ENCODE results near the gene EPS8L3. TPM values are rescaled to one million over a fixed set of nuclear protein-coding genes. Genes with fewer than 3 reads are reported as not detected.
"Not testable (repeated sequence)": the region's sequence is repeated elsewhere in the genome, so short reads cannot be mapped to it uniquely, and the experiment has no call there.

EPS8L3 gene
- total RNA-seq, 1 donor from 2014 or later: not detected

DNA sequence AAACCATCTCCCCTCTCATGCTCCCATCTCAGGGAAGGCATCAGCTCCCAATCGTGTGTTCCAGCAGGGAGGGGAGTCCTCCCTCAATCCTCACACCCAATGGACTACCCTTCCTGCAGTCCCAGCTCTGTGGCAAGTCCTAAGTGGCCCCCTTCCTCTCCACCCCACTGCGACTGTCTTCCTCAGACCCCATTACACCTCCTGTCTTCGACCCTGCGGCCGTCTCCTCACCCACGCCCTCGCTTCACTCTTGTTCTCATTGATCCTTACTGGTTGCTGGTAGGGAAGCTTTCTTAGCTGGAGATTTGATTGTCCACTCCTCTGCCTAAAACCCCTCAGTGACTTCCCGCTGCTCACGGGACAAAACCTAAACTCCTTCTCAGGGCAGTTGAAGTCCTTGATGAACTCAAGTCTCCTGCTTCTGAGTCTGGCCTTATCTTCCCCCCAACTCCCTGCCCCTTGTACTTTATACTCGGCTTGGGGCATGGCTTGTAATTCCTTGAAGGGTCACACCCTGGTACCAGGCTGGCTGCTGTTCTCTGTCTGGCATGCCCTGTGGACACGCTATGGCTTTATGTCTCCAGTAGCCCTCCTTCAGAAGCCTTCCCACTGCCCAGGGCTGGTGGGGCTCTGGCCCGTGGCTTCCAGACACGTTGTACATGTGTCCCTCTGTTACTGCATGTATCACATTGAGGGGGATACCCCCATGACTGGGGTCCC is 2.3 kb upstream of the EPS8L3 start:
- FAIRE-seq (no peak), DNase-seq (ENCODE audit: low spot score in 2 of 2) (no peak)

DNA sequence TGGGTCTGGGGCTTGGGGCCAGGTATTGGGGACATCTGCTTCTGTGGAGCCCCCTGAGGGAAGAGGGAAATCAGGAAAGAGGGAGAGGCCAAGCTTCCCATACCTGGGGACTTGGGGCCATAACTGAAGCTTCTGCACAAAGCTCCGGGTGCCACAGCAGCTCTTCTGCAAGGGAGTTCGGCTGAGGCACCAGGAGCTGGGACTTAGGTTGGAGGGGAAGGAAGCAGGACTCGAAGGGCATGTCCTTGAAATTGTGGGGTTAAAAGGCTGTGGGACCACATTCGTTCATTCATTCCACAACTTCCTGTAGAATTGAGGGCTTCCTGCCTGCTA is 1.7 kb upstream of the EPS8L3 start:
- DNase-seq (ENCODE audit: low spot score in 2 of 2) (no peak), FAIRE-seq (no peak)

DNA sequence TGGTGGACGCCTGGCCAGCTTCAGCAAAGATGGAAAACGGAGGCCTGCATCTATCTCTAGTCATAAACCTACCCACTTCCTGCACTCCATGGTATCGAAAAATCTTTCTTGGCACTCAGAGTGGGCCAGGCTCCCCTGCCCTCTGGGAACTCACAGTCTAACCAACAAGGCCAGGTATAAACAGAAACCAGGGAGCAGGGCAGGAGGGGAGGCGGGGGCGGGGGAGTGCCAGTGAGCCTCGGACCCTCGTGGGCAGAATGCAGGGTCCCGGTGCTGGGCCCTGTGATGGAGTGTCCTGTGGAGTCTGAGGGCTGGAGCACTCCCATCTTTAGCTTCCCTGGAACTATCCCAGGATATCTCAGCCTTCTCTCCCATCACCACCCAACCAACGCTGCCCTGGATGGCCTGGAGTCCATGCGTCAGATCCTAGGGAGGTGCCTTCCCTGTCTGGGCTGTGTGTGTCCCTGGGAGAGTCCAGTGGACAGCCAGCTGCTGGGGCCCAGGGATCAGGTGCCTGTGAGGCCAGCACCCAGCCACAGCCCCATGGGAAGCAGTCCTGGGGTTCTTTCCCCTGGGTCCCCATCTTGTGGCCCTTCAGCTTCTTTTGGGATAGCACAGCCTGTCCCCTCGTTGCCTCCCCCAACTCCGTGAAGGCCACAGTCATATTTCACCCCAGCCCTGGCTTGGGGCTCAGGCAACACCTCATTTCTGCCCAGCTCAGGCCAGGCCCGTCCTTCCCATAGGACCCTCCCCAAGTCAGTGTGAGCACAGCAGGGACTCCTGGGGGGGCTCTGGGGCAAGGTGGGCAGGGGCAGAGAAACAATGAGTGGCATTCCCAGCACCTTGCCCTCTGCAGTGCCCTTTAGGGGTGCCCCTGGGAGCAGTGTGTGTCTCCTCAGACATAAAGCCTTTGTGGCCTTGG is 1.1 kb upstream of the EPS8L3 start:
- DNase-seq (ENCODE audit: low spot score in 2 of 2) (no peak), FAIRE-seq (no peak)

DNA sequence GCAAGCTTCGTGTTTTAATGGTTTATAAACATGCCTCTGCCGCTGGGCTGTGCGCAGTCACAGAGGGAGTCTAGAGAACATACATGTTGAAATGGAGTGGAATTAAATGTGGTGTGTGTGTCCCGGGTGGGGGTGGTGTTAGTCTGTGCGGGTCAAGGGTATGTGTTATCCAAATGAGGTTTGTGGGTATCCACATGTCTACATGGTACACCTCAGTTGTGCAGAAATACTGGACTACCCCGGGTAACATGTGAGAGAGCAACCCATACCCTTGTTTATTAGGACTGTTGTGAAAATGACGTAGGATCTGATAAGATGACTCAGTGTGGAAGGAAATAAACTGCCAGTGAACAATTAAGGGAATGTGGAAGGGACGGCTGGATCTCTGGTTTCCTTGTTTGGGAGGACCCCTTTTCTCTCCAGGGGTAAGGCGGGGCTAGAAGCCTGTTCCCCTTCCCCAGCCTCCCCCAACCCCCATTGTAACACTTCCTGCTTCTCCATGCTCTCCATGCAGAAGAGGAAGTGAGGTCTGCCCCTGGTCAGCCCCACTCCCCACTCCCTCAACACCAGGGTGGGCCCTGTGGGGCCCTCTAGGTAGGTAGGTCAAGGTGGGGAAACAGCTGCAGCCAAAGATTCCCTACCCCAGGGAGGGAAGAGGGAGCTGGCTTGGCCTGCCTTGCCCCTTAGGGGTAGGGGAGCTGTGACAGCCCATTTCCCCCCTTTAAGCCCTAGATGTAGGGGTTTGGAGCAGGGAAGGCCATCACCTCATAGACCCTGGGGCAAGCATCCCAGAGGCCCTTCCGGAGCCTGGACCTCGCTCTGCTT is 690 bp downstream of the EPS8L3 start:
- no peak for DNase-seq (ENCODE audit: low spot score in 2 of 2)
- FAIRE-seq: no peak

DNA sequence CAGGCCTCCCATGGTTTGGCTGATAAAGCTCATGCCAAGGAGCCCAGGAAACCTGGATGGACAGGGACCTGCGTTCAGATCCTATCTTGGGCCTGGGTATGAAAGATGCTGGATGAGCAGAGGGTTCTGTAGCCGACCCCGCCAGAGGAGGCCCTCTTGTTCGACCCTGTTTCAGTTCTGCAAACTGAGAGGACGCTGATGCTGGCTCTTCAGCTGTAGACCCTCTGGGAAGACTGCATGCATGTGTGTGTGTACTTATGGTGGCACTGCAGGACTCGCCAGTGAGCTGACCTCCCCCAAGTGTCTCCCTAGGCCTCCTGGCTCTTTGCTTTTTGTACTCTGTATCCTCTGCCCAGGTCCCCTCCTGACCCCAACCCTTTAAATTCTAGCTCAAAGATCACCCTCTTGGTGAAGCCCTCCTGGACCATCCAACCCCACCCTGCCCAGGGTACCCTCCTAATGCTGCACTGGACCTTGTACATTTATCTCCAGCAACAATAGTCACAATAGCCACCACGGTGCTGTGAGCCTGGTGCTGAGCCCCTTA is 1.6 kb downstream of the EPS8L3 start:
- no peak for DNase-seq (ENCODE audit: low spot score in 2 of 2)
- no peak for FAIRE-seq

DNA sequence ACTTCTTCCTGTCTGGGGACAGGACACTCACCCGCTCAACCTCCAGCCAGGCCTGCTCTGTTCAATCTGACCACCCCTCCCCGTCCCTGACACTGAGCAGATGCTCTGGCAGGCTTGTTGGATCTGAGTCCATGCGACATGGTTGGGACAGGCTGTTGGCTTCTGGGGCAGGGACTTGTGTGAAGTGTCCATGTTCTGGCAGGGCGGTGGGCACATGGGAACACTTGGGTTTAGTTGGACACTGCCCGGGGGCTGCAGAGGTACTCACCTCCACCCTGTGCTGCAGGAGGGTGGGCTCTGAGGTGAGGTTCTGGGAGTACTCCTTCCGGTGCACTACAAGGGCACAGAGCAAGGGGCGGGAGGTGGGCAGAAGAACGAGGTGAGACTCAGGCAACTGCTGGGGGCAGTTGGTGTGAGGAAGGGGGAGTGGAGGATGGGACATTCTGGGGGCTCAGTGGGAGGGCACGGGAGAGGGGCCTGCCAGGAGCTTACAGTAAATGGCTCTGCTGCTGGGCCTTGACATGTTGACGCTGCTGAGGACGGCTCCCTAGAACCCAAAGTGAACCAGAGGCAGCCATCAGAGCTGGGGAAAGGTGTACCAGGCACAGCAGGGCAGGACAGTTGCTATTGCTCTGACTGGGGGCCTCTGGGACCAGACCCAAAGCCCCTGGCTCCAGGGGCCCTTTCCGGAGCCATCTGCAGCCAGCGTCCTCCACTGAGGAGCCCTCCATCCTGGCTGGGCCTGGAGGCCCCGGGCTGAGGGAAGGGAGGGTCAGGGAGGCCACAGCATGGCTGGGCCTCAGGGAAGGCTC is 2.3 kb downstream of the EPS8L3 start:
- FAIRE-seq (no peak), DNase-seq (ENCODE audit: low spot score in 2 of 2) (no peak)

DNA sequence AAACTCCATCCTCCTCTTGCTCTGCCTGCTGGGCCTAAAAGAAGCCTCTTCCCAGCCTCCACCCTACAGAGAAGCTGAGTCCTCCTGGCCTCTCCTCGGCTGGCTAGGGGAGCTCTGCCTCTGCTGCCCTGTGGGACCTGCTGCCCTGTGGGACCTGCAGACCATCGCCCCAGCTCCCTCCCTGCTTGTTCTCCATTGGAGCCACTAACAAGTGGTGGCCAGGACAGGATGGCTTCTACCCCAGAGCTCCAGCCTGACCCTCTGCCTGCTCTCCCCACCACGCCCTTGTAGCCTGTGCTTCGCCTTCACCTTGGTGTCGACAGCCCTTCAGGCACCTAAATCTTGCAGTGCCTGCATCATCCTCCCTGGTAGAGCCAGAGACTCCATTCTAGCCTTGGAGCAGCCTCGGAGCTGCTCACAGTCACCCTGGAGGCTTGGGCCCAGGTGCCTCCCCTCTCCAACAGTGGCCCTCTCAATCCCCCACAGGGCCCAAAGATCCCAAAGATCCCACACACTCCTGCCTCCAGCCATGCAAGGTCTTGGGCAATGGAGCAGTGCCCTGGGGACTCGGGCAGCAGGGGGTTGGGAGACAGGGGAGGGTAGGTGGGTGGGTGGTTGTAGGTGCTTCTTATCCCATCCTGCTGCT is 3.0 kb downstream of the EPS8L3 start:
- no peak for FAIRE-seq
- no peak for DNase-seq (ENCODE audit: low spot score in 2 of 2)

DNA sequence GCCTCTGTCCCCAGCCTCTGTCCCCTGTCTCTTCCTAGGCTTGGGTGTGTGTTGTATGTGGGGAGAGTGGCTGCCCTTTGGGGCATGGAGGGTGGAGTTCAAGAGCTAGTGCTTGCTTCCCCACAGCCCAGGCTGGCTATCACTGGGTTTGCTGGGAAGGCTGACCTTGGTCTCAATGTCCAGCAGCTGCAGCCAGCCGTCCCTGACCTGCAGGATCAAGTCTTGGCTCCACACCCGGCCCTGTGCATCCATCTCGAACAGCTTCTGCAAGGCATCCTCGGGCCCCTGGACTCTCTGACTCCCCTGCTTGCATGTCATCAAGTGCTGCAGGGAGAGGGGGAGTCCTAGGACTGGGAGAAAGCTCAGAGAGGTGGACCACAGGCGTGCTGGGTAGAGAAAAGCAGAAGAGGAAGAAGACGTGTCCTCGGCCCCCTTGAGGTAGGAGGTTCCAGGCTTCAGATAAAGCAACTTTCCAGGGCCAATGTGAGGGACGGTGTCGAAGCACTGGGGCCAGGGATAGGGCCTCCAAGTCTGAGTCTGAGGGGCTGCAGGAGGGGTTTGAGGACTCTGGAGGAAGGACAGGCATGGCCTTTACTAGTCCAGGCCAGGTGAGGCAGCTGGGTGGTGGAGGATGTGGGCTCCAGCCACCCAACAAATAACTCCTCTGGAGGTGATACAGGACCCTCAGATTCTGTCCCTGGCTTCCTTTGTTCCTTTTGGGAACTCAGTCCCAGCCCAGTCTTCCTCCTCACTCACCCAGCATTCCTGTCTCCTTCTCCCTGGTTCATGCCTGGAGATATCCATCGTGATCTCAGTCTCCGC is 4.0 kb downstream of the EPS8L3 start:
- no peak for FAIRE-seq
- DNase-seq (ENCODE audit: low spot score in 2 of 2): no peak

DNA sequence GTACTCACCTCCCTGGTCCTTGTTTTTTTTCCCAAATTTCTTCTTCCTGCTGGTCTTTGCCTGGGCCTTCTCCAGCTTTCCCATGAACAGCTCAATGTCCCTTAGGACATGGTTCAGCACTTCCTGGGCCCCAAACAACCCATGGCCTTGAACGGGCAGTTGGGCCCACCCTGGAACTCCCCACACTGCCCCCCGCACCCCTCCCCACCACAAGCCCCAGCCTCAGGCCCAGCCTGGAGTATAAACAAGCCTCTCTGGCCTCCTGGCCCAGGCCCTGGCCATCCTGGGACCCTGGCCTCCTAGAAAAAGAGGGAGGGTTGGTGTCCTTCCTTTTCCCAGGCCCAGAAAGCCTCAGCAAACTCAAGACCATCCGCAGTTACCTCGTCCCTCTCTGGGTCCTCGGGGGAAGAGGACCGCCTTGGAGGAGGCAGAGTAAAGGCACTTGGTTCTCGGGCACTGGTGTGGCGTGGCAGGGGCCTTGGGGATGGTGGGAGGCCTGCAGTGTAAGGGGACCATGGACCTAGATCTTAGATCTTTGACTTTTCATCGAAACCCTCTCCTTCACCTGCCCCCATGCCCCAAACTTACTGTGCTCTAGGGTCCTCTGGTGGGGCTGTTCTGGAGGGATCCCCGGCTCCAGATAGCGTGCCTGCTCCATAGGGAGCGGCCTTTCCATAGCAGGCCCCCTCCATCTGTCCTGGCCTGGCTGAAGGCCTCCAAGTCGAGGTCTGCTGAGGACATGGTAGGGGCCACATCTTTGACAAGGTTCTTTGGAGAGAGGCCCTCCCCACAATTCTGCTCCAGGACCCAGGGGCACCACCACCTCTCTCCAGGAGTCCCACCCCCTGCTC is 5.6 kb downstream of the EPS8L3 start:
- FAIRE-seq: no peak

DNA sequence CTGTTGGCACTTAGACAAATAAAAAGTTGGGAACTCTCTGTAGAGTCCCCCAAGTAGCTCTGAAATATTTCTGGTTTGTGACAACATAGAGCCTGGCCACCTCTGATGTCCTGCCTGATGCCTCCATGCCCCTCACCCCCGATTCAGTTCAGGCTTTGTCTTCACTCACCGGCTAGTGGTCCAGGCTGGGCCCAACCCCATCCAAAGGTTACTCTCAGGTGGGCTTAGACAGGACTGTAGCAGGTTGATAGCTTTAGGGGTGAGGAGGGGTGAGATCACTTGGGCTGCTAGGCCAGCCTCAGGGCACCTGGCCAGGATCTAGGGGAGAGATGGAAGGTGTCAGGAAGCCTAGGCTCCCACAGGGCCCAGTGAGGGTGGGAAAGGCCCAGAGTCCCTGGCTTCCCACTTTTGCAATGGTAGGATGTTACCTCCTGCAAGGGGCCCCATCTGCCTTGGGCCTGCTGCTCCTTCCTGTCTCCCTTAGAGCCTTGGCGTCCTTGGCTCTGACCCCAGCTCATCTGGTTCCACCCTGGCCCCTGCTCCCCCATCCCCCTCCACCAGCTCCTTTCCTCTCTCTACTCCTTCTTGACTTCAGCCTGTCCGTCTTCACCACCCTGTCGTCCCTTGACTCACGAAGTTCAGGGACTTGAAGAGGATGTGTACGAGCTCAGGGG is 6.7 kb downstream of the EPS8L3 start:
- DNase-seq (ENCODE audit: low spot score in 2 of 2): no peak
- no peak for FAIRE-seq

More for the DNA sequence above, 5.6 kb downstream of the EPS8L3 start:
- no peak for DNase-seq (ENCODE audit: low spot score in 2 of 2)

DNA sequence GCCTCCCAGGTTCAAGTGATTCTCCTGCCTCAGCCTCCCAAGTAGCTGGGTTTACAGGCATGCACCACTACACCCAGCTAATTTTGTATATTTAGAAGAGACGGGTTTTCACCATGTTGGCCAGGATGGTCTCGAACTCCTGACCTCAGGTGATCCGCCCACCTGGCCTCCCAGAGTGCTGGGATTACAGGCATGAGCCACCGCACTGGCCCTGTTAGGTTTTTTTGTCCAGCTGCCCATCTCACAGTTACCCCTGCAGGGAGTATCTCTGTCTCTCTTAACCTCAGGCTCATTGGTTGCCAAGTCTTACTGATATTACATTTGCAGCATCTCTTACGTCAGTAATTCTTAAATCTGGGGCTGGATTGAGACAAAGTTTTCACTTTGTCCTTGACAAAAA is 7.4 kb downstream of the EPS8L3 start:
- not testable (repeated sequence) for DNase-seq (ENCODE audit: low spot score in 2 of 2); FAIRE-seq

DNA sequence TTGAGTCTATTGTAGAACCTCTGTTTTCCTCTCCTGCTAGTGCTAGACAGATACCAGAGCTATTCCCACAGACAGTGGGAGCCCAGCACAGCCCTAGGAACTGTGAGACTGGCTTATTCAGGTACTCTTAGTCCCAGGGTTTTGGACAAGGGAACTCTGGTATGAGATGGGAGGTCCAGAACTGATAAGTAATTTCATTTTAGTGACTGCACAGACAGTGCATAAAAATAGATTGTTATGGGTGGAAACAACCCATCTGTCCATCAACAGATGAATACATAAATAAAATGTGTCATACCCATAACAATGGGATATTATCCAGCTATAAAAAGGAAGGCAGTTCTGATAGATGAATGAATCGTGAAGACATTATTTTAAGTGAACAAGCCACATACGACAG is 9.0 kb downstream of the EPS8L3 start:
- FAIRE-seq (no peak), DNase-seq (ENCODE audit: low spot score in 2 of 2) (no peak)

DNA sequence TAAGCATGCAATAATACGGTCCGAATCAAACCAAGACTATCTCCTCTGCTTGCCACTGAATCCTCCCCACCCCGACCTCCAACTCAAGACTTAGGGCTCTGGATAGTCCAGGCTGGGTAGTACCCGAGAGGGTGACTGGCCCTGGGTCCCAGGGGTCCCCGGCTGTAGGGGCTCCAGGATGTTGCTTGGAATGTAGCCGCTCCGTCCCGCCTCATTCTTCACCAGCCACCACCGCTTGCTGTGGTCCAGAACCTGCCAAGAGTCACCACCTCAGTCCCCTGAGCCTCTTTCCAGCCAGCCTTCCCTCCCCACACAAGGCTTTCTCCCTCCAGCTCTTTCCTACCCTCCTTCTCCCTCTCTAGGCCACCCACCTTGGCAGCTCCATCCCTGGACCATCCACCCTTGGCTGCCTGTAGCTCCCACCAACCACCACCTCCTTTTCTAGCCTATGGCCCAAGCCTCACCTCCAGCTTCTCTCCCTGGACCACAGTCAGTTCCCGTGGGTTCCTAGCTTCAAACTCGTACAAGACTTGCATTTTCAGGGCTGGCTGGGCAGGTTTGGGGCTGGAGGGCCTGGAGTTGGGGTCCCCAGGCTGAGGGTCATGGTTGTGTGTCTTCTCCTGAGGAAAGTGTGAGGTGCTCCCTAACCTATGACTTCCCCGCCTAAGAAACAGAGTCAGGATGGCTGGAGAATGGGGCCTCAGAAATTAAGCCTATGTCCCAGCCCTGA is 12.0 kb downstream of the EPS8L3 start:
- no peak for FAIRE-seq
- no peak for DNase-seq (ENCODE audit: low spot score in 2 of 2)

DNA sequence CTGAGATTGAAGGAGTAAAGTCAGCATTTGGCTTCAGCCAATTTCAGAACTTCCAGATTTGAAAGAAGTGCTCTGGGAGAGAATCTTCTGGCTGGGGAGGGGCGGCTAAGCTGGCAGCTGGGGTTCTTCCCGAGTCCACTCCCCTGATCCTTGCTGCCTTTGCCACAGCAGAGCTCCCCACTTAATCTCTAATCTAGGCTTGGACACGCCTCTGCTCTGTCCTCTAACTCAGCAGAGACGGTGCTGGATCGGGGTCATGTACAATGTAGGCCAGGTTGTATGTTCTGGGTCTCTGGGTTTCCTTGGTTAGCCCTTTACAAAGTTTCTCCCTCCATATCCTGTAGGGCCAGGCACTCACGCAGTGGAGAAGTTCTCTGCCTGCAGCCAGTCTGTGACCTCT is 12.8 kb downstream of the EPS8L3 start:
- FAIRE-seq (no peak), DNase-seq (ENCODE audit: low spot score in 2 of 2) (no peak)

DNA sequence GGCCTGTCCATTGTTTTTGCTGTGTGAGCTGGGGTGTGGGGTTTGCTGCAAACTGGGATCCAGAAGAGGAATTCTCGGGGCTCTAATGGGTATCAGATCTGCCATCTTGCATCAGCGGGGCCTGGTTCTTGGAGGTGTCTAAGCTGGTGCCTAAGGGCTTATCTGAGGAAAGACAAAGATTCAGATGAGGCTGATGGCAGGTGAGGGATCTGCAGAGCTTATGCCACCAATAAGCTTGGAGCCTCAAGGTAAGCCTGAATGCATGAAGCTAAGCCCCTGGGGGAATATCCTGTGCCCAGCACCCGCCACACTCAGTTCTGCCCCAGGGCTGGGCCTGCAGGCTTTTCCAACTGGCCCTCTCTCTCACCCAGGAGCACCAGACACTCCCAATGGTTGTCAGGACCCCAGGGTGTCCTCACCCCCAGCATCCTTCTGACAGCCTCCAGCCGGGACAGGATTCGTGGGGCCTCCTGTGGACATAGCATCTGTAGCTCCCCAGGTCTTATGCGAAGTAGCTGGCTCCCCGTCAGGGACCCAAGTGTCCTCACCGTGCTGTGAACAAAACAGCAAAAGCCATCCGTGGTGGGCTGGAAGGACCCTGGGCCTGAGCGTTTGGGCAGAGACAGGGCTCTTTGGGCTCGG is 13.4 kb downstream of the EPS8L3 start:
- DNase-seq (ENCODE audit: low spot score in 2 of 2): no peak
- FAIRE-seq: no peak

DNA sequence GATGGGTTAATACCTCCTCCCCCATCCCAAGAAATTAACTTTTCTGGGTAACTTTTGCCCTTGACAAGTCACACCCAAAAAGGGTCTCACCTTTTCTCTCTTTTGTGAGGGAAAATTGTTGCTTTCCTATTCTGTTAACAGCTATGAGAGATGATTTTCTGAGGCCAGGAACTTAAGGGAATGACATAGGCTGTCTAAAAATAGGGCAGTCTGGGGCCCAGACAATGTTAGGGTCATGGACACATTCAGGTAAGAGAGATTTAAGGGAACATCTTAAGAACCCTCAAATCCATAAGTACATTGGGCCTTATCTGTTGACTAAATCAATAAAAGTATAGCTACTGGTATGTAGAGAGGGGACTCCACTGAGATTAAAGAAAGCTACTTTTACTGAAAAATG is 14.5 kb downstream of the EPS8L3 start:
- FAIRE-seq (no peak), DNase-seq (ENCODE audit: low spot score in 2 of 2) (no peak)

Measured in frontal cortex (tissue), 4 donors.